HG02870 (cell line): Measurements from ENCODE around the gene CFL2.
"Not testable (repeated sequence)": the region's sequence is repeated elsewhere in the genome, so short reads cannot be mapped to it uniquely, and the experiment has no call there.

Source experiments
- ATAC-seq: cut with Tn5 transposase; IDR thresholded peaks from one replicate; pipeline ENCODE4 v1.9.1; 2021; ENCODE audit warnings: mild to moderate bottlenecking, moderate library complexity; ENCODE audit not compliant: unreplicated experiment

CFL2 gene

DNA sequence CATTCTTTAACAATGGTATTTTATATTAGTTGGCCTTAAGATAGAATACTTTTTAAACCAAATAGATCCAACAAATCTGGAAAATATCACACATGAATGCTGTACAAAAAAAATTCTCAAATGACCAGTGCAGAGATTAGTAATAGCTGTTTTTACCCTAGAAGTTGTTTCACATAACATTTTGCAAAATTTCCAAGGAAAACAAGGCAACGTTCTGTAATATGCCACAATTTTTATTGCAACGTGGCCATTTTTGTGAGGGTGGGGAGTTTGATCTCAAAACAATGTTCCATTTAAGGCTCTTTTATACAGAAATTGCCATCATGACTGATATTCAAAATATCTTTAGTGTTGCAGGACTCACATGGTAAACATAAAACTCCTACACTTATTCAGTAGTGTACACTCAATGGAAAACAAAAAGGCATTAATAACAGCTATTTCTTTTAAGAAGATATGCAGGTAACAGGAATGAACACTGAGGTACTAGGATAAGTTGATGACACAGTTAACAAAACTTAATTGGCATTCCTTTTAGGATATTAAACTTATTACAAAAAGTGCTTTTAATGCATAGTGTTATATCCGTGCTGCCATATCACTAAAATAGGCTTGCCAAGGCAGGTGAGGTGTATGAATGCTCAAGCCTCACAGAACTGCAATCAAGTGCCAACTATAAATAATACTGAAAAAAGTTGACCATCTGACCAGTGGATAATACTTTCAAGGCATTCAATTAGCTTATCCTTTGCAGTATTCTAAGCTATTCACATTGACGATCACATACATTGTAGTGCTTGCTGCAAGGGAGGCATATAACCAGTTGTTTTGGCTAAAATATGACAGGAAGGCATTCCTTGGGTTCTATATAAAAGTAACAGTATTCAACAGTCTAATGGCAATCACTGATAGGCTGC, 2.3 kb downstream of the CFL2 start:
- ATAC-seq: no peak

DNA sequence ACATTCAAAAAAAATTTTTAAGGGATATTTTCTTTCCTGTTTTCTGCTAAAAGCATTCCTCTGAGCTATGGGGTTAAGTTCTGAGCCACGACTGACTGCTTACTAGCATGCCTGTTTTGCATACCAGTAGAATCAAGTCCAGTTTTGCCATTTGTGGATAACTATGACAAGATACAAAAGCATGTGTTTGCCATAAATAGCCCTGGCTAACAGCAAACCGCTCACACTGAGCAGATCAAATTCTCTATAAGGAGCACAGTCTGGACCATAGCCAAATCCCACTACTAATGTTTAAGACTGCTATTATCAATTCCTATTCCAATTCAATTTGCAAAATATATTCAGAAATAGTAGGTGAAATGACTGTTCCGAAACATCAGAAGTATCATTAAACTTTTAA, 3.2 kb downstream of the CFL2 start:
- ATAC-seq: peak; percentile 62

DNA sequence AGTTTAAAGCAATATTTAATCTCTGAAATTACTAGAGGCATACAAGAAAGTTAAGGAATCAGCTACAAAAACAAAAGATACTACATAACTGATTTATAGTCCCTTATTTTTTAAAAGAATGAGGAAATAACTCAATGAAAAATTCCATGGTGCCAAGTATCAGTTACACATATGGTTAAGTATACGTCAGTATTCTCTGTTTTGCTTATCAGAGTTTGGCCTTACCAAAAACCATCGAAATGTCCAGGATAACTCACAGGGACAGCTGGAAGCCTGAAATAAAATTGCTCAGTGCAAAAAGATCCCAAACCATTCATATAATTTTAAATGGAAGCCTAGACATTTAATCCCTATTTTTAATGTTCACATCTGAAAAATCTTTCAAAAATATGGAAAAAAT, 3.6 kb downstream of the CFL2 start:
- no peak for ATAC-seq

DNA sequence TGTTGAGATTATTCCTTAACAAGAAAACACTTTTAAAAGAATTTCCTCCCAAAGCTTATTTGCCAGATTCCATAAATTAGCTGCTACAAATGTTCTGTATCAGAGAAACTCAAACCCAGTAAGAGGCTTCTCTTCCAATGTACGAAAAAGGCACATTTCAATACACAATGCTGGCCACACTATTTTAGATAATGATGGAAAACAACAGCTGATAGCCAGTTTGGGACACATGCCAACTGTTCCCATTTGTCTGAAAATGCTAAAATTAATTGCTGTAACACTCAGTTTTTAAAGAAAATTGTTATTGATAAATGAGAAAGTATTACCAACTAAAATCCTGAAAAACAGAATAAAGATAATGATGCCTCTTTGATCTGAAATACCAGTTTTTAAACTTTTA, 4.4 kb downstream of the CFL2 start:
- no peak for ATAC-seq

- no peak for ATAC-seq
These were observed 6.7 kb downstream of the CFL2 start for GRCh38 chr14:34707722-34708121.

DNA sequence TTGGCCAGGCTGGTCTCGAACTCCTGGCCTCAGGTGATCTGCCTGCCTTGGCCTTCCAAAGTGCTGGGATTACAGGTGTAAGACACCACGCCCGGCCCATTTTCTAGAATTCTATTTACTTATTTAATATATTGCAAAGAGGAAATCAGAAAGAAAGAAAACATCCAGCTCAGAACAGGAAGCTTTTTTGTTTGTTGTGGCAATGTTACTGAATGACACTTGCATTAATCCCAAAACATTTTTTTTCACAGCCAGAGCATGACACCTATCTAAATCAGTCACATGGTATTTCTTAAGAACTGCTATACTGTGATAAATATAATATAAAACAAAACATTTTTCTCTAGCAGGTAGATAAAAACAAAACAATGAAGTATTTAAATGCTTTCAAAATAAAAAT, 12.6 kb downstream of the CFL2 start:
- ATAC-seq: no peak

DNA sequence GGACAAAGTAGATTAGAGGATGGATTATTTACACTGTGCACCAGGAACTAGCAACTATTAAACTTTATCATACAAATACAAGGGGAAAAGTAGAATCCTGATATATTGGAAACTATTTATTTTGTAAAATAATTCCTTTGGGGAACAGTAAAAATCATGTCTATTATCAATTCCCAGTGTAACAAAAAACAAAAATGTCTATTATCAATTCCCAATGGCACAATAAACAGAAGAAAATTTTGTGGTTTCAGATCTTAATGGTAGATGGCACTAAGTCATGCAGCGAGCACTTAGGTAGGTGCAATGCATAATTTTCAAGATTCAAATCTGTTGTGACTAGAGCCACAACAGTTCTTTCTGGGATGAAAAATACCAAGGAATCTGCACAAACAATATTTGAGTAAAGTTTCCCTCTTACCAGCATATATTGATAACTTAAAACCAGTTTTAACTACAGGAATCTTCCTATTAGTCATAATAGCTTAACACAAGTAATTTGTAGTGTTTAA, 13.7 kb downstream of the CFL2 start:
- no peak for ATAC-seq

- no peak for ATAC-seq
These were observed 14.3 kb downstream of the CFL2 start for GRCh38 chr14:34699873-34700621.

GRCh38 chr14:34694216-34694615, 20.2 kb downstream of the CFL2 start:
- ATAC-seq: not testable (repeated sequence)

DNA sequence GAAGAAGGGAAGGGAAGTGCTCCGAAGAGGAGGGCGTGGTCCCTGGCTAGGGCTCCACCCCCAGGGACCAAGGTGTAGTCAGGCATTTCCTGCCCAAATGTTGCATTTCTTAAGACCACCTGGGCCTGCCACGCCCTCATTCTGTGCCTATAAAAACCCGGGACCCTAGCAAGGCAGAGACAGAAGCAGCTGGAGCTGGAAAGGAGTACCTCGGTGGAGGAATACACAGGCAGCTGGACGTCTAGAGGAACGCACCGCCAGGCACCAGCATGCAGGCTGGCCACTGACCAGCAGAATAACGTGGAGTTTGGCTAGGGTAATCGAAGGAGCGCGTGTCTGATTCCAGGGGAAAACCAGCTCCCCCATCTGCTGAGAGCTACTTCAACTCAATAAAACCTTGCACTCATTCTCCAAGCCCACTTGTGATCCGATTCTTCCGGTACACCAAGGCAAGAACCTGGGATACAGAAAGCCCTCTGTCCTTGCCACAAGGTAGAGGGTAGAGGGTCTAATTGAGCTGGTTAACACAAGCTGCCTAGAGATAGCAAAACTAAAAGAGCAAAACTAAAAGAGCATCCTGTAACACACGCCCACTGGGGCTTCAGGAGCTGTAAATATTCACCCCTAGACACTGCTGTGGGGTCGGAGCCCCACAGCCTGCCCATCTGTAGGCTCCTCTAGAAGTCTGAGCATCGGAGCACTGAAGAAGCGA, 21.0 kb downstream of the CFL2 start:
- ATAC-seq: no peak

GRCh38 chr14:34692898-34693227, 21.5 kb downstream of the CFL2 start:
- no peak for ATAC-seq

GRCh38 chr14:34692348-34692747, 22.0 kb downstream of the CFL2 start:
- no peak for ATAC-seq

DNA sequence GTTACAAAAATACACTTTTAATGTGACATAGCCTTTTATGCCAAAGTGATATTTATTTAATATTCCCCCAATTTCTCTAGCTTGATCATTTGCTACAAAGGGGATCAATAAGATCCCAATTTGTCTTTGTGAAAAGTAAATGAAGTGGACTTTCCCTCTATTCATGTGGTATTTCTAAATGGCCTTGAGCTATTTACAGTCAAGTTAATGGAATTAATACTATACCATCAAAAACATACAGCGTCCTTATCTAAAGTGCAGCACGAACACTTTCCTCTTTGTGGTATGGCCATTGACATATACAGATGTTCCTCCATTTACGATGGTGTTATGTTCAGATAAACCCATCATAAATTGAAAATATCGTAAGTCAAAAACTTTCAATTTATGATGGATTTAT, 23.2 kb downstream of the CFL2 start:
- no peak for ATAC-seq

DNA sequence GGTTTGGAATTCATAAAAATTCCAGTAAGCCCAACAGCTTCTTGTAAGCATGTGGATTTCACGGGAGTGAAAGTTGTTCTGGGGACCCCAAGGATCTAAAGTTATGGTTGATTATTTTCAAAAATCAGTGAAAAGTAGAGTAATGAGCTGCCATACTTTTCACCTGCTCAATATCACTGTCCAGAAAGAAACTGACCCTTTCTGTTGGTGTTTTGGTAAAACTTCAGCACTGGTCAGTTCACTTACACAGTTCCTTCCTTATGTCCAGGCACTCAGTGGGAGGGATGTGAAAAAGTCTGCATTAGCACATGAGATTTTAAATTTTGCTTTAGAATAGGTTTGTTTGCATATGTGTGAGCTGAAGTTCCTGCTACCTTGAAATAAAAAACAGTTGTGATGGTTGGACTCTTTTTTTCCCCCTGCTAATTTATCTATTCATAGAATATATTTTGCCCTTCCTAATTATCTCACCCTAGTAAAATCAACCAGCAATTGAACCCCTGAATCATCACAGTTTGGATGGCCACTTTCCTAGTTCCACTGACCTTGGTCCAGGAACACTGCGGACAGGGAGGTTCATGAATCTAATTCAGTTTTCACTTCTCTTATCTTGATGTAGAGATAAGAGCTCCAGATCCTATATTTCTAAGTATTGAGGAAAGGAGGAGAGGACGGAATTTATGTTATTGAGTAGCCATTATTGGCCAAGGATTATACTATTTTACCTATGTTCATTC, 25.8 kb downstream of the CFL2 start:
- ATAC-seq: no peak

- no peak for ATAC-seq
These were observed 28.5 kb downstream of the CFL2 start for GRCh38 chr14:34685819-34686428.

GRCh38 chr14:34684578-34684977, 29.8 kb downstream of the CFL2 start:
- no peak for ATAC-seq

GRCh38 chr14:34682787-34683321, 31.5 kb downstream of the CFL2 start:
- peak; percentile 51 for ATAC-seq

DNA sequence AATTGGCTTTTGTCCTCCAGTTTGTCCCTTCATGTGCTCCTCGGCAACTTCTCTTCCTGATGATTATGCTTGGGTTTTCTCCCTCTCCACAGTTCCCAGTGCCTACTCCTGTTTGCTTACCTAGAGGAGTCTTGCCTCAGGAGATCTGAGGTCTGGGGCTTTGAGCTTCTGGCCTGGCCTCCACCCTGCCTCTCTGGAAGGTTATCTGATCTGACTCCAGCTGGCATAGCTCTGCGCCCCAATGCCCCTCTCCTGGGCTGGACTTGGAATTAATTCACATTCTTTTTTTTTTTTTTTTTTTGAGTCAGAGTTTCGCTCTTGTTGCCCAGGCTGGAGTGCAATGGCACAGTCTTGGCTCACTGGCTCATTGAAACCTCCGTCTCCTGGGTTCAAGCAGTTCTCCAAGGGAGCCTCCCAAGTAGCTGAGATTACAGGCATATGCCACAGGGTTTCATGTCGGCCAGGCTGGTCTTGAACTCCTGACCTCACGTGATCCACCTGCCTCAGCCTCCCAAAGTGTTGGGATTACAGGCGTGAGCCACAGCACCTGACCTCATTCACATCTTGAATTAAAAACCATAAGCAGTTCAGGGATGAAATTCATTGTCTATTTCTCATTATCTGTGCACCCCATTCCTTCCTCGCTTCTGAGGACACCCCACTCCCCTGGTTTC, 33.5 kb downstream of the CFL2 start:
- no peak for ATAC-seq

GRCh38 chr14:34678735-34679134, 35.7 kb downstream of the CFL2 start:
- ATAC-seq: no peak

DNA sequence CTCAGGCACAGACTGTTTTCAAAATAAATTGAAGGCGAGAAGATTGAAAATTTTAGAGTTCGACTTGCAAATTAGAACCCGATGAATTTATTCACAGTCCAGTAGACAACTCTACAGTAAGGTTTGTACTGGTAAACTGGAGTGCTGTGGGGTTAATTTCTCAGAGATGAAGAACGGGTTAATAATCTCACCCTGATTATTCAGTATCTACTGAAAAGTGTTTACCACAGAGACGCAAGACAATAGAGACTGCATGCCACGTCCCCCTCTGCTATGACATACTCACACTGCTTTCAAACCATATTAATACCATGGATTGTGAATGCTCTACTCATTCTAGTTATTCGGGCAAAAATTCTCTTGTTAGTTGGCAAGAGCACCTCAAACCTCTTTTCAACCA, 36.1 kb downstream of the CFL2 start:
- ATAC-seq: no peak
